NCI-H2107 (cell line): ENCODE measurements around the gene CLBA1.
"Not testable (repeated sequence)": the region's sequence is repeated elsewhere in the genome, so short reads cannot be mapped to it uniquely, and the experiment has no call there.

ENCODE experiments used
- DNase-seq: peaks from one replicate; lab custom pipeline; 2025; lab: John Stamatoyannopoulos, UW

The CLBA1 gene

DNA sequence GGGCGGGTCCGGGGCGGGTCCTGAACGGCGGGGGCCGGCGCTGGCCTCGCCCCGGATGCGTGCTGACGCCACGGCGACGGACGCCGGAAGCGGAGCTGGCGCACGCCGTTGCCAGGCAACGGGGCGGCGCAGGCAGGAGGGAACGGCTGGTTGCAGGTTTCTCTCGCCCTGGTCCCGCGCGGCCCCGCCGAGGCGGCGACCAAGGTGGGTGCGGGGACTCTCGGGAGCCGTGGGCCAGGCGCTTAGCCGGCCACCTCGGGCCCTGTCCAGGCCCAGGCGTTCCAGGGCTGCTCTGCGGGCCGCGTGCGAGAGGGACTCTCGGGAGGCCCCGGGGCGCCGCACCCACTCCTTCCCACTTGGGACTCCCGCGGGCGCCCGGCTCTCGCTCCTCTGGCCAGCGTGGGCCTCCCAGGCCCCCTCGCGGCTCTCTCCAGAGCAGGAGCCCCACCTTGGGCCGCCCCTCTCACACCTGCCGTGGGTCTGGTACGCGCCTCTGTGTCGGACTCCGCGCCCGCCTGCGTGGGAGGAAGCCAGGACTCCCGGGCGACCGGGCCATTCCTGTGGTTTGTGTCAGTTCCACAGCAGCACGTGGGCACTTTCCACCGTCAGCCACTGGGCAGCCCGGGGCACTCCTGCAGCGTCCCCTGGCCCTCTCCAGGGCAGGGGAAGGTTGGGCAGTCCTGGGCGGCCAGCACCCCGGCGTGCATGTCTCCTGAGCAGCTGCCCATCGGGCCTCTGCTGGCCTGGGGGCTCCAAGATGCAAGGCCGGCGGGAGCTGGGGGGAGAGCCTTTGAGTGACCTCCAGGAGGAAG, at the start of gene CLBA1:
Gene CLBA1, plus strand, starts transcription at position 114 of the 812 bp plus-strand sequence. Its CDS starts 644 bp downstream, at position 758.
- peak; percentile 90 for DNase-seq

DNA sequence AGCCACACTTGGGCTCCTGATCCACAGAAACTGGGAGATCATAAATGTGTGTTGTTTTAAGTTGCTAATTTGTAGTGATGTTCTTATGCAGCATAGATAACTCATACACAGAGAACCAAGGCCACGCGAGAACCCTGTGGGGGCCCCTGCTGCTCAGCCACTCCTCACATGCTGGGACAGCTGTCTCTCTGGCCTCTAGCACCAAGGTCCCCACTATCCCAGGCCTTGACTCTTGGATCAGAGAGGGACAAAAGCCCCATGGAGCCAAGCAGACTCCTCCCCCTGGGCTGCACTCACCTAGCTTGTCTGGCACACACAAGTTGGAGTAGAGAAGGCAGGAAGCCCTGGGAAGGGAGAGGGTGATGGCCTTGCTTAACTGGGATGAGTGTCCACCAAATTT, 49.6 kb upstream of the CLBA1 start:
- DNase-seq = no peak

DNA sequence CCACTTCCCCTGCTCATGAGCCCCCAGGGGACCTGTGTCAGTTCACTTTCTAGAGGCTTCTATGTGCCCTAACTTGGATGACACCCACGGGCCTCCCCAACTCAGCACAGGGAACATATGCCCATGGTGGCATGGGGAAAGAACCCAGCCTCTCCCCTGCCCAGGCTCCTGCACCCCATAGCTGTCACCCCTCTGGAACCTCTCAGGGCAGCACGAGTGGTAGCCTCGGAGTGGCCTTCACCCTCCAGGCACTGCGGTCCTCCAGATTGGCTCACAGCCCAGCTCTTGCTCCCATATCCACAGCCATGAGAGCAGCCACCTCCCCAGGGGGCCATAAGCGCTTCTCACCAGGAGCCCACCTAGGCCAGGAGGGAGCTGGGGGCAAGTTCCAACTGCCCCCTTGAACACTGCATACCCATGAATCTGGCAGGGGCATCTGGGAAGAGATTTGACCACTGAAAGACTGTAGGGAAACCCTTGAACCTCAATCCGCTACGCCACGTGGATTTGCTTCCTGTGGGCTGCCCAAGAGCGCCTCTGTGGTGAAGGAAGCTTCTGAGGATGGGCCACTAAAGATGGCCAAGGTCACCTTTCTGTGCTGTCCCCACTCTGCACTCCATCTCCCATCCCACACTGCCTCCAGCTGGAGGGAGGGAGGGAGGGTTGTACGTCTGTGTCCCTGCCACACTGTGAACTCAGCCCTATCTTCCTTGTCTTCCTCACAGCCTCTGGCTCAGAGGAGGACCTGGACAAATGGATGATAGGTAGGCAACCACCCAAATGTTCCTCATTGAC, 49.0 kb upstream of the CLBA1 start:
- DNase-seq = no peak

DNA sequence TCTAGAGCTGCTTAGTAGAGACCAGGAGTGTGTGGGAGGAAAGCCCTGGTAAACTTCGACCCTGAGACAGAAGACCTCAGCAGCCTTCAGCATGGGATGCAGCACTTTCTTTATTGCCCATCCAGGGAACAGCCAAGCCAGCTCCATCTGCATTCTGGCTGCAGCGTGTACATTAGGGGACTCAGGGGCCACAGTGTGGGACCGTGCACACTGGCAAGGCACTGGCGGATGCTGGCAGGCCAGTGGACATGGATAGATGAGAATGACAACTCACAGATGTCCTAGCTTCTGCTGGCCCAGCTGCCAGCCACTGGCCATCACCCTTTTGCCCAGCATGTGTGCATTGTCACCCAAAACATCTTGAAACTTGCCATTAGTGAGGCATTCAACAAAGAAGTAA, 48.4 kb upstream of the CLBA1 start:
- DNase-seq = no peak

DNA sequence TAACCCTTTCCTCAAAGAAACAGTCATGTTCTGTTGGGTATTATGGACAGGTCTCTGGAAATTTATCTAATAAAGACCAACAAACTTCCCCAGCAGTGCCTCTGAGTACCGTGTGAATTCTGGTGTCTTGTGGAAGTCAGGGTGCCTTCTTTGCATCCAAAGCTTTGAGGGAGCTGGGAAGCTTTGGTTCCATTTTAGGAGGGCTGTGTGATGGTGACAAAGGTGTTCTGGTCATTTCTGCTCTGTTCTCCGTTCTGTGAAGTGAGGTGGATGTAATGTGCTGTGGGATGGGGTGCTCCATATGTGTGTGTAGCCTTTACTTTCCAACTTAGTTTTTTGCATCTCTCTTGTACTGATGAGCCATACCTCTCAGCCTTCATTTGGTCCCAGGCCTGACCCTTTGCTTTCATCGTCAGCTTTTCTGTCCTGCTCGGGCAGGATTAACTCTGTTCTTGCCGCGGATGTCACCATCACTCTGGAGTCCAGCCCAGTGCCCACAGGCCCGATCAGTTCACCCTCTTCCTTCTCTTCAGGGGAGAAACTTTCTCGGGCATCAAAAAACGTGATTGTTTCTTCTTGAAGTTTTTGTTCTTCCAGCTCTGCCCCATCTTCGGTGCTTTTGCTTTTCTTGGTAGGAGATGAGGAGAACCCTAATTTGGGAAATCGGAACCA, 47.8 kb upstream of the CLBA1 start:
- DNase-seq = no peak

DNA sequence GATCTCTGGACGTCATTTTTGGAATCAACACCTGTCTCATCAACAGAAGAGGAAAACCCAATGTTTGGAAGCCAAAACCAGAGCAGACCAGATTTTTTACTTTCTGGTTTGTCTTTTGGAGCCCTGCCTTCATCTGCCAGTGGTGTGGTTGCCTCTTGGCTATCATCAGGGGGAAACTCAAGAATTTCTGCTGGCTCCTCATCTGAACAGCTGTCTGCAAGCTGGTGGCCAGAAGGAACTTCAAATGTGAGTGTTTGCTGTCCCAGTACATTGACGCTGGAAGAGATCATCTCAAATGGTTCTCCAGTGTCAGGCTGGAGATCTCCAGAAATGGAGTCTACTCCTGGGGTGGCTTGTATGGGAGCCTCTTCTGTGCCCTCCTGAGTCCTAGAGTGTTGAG, 47.2 kb upstream of the CLBA1 start:
- DNase-seq = no peak

DNA sequence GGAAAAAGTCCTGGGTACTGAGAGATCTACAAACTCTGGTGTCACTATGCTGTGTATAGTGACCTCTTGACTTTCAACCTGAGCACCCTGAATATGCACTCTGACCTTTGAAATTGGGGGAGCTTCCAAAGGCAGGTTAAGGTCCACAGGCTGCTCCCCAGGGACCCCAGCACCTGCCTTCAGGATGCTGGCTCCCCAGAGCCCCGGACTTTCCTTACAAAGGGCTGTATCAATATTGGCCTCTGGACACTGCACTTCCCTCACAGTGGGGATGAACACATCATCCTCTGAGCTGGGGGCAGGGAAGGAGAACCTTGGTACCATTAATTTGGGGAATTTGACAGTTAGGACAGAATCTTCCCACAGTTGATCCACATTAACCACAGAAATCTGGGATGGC, 46.6 kb upstream of the CLBA1 start:
- no peak for DNase-seq

DNA sequence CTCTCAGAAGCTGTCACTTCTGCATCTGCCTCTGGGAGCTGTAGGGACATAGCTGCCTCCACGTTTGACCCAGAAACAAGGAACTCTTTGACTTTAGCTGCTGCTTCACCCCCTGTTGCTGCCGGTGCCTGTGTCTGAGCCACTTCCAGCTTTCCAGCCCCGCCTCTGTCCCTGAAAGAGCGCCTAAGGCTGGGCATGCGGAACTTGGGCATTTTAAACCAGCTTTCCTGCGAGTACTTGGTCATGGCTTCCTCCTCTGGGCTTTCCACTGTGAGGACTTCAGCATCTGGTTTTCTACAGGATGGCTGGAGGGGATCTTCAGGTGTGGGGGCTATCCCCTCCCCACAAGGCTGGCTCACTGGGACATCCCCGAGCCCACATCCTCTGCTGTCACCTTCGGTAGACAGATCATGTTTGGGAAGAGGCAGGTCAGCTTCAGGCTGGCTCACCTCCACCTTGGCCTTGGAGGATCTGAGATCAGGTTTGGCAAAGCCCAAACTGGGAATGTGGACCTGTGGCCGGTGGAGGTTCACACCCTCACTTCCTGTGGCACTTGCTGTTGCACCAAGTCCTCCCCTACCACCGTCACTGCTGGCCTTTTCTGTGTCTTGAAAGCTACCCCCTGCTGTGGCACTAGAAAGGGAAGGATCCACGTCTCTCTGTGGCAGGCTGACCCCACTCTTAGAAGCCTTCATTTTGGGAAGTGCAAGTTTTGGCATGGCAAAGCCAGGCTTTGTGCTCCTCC, 45.8 kb upstream of the CLBA1 start:
- no peak for DNase-seq

DNA sequence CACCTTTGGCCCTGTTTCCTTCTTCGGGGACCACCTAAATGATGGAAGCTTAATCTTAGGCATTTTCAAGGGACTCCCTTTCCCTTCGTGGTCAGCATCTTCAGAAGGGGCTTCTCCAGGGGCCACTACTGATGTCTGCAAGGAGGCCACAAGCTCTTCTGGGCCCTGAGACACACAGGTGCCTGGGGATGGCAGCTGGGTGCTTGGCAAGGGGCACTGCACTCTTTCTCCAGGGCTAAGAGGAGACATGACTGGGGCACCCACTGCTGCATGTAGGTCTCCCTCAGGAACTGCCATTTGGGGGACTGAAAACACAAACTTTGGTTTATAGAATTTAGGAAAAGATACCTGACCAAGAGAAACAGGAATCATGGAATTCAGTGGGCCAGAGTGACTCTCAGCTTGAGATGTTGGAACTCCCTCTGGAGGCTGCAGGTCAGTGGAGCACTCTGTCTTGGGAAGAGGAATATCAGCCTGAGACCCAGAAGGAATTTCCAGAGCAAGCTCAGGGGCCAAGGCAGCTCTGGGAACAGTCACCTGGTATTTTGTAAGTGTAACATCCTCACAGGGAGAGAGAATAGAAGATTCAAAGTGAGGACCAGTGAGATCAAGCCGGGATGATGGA, 45.0 kb upstream of the CLBA1 start:
- no peak for DNase-seq

DNA sequence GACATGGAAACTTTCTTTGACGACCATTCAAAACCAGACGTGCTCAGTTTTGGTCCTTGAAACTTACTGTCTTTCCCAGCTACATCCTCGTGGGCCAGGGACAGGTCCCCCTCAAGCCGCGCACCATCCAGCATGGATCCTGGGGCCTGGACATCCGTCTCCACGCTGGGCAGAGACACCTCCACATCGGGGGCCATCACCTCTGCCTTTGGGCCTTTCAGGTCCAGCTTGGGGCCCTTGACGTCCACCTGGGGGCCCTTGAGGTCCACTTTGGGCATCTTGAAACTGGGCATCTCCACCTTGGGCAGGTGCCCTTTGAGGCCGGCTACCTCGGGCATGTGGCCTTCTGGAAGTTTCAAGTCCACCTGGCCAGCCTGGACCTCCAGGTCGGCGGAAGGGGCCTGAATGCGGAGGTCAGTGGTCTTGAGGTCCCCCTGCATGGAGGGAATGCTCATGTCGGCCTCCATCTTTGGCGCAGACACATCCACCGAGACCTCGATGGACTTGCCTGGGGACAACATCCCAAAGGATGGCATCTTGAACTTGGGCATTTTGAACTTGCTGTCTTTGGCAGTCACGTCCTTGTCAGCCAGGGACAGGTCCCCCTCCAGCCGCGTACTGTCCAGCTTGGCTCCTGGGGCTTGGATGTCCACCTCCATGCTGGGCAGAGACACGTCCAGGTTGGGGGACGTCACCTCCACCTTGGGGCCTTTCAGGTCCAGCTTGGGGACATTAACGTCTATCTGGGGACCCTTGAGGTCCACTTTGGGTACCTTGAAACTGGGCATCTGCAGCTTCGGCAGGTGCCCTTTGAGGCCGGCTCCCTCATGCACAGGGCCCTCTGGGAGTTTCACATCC, 43.9 kb upstream of the CLBA1 start:
- DNase-seq = no peak

DNA sequence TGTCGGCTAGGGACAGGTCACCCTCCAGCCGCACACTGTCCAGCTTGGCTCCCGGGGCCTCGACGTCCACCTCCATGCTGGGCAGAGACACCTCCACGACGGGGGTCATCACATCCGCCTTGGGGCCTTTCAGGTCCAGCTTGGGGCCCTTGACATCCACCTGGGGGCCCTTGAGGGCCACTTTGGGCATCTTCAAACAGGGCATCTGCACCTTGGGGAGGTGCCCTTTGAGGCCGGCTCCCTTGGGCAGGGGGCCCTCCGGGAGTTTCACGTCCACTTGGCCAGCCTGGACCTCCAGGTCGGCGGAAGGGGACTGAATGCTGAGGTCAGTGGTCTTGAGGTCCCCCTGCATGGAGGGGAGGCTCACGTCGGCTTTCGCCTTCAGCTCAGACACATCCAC, 43.0 kb upstream of the CLBA1 start:
- DNase-seq = no peak

DNA sequence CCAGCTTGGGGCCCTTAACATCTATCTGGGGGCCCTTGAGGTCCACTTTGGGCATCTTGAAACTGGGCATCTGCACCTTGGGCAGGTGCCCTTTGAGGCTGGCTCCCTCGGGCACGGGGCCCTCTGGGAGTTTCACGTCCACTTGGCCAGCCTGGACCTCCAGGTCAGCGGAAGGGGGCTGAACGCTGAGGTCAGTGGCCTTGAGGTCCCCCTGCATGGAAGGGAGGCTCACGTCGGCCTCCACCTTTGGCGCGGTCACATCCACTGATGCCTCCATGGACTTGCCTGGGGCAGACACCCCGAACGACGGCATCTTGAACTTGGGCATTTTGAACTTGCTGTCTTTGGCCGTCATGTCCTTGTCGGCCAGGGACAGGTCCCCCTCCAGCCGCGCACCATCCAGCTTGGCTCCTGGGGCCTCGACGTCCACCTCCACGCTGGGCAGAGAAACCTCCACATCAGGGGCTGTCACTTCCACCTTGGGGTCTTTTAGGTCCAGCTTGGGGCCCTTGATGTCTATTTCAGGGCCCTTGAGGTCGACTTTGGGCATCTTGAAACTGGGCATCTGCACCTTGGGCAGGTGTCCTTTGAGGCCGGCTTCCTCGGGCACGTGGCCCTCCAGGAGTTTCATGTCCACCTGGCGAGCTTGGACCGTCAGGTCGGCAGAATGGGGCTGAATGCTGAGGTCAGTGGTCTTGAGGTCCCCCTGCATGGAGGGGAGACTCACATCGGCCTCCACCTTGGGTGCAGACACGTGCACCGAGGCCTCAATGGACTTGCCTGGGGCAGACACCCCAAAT, 42.2 kb upstream of the CLBA1 start:
- DNase-seq = not testable (repeated sequence)

DNA sequence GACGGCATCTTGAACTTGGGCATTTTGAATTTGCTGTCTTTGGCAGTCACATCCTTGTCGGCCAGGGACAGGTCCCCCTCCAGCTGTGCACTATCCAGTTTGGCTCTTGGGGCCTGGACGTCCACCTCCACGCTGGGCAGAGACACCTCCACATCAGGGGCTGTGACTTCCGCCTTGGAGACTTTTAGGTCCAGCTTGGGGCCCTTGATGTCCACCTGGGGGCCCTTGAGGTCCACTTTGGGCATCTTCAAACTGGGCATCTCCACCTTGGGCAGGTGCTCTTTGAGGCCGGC, 41.6 kb upstream of the CLBA1 start:
- not testable (repeated sequence) for DNase-seq

DNA sequence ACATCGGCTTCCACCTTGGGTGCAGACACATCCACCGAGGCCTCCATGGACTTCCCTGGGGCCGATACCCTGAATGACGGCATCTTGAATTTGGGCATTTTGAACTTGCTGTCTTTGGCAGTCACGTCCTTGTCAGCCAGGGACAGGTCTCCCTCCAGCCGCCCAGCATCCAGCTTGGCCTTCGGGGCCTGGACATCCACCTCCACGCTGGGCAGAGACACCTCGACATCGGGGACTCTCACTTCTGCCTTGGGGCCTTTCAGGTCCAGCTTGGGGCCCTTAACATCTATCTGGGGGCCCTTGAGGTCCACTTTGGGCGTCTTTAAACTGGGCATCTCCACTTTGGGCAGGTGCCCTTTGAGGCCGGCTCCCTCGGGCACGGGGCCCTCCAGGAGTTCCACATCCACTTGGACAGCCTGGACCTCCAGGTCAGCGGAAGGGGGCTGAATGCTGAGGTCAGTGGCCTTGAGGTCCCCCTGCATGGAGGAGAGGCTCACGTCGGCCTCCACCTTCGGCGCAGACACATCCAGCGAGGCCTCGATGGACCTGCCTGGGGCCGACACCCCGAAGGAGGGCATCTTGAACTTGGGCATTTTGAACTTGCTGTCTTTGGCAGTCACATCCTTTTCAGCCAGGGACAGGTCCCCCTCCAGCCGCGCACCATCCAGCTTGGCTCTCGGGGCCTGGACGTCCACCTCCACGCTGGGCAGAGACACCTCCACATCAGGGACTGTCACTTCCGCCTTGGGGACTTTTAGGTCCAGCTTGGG, 41.0 kb upstream of the CLBA1 start:
- DNase-seq = not testable (repeated sequence)

DNA sequence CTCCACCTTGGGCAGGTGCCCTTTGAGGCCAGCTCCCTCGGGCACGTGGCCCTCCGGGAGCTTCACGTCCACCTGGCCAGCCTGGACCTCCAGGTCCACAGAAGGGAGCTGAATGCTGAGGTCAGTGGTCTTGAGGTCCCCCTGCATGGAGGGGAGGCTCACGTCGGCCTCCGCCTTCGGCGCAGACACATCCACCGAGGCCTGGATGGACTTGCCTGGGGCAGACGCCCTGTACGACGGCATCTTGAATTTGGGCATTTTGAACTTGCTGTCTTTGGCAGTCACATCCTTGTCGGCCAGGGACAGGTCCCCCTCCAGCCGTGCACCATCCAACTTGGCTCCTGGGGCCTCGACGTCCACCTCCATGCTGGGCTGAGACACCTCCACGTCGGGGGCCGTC, 40.3 kb upstream of the CLBA1 start:
- not testable (repeated sequence) for DNase-seq

DNA sequence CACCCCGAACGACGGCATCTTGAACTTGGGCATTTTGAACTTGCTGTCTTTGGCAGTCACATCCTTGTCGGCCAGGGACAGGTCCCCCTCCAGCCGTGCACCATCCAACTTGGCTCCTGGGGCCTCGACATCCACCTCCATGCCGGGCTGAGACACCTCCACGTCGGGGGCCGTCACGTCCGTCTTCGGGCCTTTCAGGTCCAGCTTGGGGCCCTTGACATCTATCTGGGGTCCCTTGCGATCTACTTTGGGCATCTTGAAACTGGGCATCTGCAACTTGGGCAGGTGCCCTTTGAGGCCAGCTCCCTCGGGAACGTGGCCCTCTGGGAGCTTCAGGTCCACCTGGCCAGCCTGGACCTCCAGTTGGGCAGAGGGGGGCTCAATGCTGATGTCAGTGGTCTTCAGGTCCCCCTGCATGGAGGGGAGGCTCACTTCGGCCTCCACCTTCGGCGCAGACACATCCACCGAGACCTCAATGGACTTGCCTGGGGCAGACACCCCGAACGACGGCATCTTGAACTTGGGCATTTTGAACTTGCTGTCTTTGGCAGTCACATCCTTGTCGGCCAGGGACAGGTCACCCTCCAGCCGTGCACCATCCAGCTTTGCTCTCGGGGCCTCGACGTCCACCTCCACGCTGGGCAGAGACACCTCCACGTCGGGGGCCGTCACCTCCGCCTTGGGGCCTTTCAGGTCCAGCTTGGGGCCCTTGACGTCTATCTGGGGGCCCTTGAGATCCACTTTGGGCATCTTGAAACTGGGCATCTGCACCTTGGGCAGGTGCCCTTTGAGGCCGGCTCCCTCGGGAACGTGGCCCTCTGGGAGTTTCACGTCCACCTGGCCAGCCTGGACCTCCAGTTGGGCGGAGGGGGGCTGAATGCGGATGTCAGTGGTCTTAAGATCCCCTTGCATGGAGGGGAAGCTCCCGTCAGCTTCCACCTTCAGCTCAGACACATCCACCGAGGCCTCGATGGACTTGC, 39.3 kb upstream of the CLBA1 start:
- DNase-seq = not testable (repeated sequence)

DNA sequence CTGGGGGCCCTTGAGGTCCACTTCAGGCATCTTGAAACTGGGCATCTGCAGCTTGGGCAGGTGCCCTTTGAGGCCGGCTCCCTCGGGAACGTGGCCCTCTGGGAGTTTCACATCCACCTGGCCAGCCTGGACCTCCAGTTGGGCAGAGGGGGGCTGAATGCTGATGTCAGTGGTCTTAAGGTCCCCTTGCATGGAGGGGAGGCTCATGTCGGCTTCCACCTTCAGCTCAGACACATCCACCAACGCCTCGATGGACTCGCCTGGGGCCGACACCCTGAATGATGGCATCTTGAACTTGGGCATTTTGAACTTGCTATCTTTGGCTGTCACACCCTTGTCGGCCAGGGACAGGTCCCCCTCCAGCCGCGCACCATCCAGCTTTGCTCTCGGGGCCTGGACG, 38.4 kb upstream of the CLBA1 start:
- DNase-seq = not testable (repeated sequence)
